ENCODE results near the gene FTO. TPM values are rescaled to one million over a fixed set of nuclear protein-coding genes. Genes with fewer than 3 reads are reported as not detected.
"Not testable (repeated sequence)": the region's sequence is repeated elsewhere in the genome, so short reads cannot be mapped to it uniquely, and the experiment has no call there.

FTO gene
- total and polyA plus RNA-seq, 7 experiments from 2014 or later = 47.2 to 104 (median 58.3) TPM

GRCh38 chr16:54181683-54182329 is 477.9 kb downstream of the FTO start:
- H3K27me3 ChIP-seq (ENCODE audit: control insufficient read depth in 2 of 2, insufficient read depth in 2 of 2, low read length in 2 of 2); H3K4me3 ChIP-seq (ENCODE audit: low read length); H3K9me3 ChIP-seq (ENCODE audit: control insufficient read depth in 2 of 3, low read length in 3 of 3); H3K4me3 Mint-ChIP-seq; POLR2A ChIA-PET; DNase-seq; H3K4me1 ChIP-seq (ENCODE audit: control insufficient read depth in 2 of 2, insufficient read depth in 2 of 2, low read length in 2 of 2); H3K4me1 Mint-ChIP-seq; H3K36me3 Mint-ChIP-seq; H3K36me3 ChIP-seq (ENCODE audit: control insufficient read depth in 2 of 3, insufficient read depth in 3 of 3, low read length in 3 of 3); ATAC-seq; intact Hi-C loops (cut with micrococcal nuclease); H3K27ac ChIP-seq (ENCODE audit: low read depth, low read length); CTCF ChIA-PET: not testable (repeated sequence)
- H3K27ac Mint-ChIP-seq = peak overlapping the region in 1 of 9 donors; percentile 52
- peaks cover 0 to 19% (median 2%) of the 10 kb centered on the region in 11 donors for H3K9me3 Mint-ChIP-seq
- peaks cover 6 to 47% (median 15%) of the 10 kb centered on the region in 5 donors for H3K27me3 Mint-ChIP-seq

- no peak overlapping the region for H3K27ac ChIP-seq (ENCODE audit: low read depth, low read length)
- H3K4me3 ChIP-seq (ENCODE audit: low read length) = no peak overlapping the region
- Mint-ChIP-seq H3K9me3 (peaks cover 0 to 19% (median 2%) of the 10 kb centered on the region in 11 donors), H3K4me1 (no peaks in the 10 kb centered on the region), H3K4me3 (no peak overlapping the region), H3K36me3 (peaks cover 0 to 7% (median 0%) of the 10 kb centered on the region in 5 donors), H3K27ac (no peak overlapping the region), H3K27me3 (peaks cover 0 to 48% (median 16%) of the 10 kb centered on the region in 5 donors)
- no peak for ATAC-seq
- H3K36me3 ChIP-seq (ENCODE audit: control insufficient read depth in 2 of 3, insufficient read depth in 3 of 3, low read length in 3 of 3) = no peaks in the 10 kb centered on the region
- ChIA-PET CTCF (no interaction called here), POLR2A (no interaction called here)
- no peaks in the 10 kb centered on the region for H3K9me3 ChIP-seq (ENCODE audit: control insufficient read depth in 2 of 3, low read length in 3 of 3)
- intact Hi-C loops (cut with micrococcal nuclease) = no loop called here
- no peaks in the 10 kb centered on the region for H3K4me1 ChIP-seq (ENCODE audit: control insufficient read depth in 2 of 2, insufficient read depth in 2 of 2, low read length in 2 of 2)
- no peaks in the 10 kb centered on the region for H3K27me3 ChIP-seq (ENCODE audit: control insufficient read depth in 2 of 2, insufficient read depth in 2 of 2, low read length in 2 of 2)
- no peak for DNase-seq
Observed at GRCh38 chr16:54185045-54185444, 481.1 kb downstream of the FTO start.

- intact Hi-C loops (cut with micrococcal nuclease) = no loop called here
- H3K4me3 Mint-ChIP-seq = no peak overlapping the region
- Histone ChIP-seq H3K27me3 (ENCODE audit: control insufficient read depth in 2 of 2, insufficient read depth in 2 of 2, low read length in 2 of 2) (no peaks in the 10 kb centered on the region), H3K4me1 (ENCODE audit: control insufficient read depth in 2 of 2, insufficient read depth in 2 of 2, low read length in 2 of 2) (no peaks in the 10 kb centered on the region), H3K4me3 (ENCODE audit: low read length) (no peak overlapping the region), H3K27ac (ENCODE audit: low read depth, low read length) (no peak overlapping the region), H3K36me3 (ENCODE audit: control insufficient read depth in 2 of 3, insufficient read depth in 3 of 3, low read length in 3 of 3) (no peaks in the 10 kb centered on the region), H3K9me3 (ENCODE audit: control insufficient read depth in 2 of 3, low read length in 3 of 3) (peaks cover 0 to 3% (median 0%) of the 10 kb centered on the region in 3 experiments)
- H3K27me3 Mint-ChIP-seq = peaks cover 2 to 47% (median 28%) of the 10 kb centered on the region in 5 donors
- no peak overlapping the region for H3K27ac Mint-ChIP-seq
- ATAC-seq (no peak), DNase-seq (no peak)
- H3K9me3 Mint-ChIP-seq = peaks cover 0 to 27% (median 10%) of the 10 kb centered on the region in 11 donors
- CTCF ChIA-PET = no interaction called here
- POLR2A ChIA-PET = no interaction called here
- peaks cover 0 to 4% (median 0%) of the 10 kb centered on the region in 7 donors for H3K4me1 Mint-ChIP-seq
- H3K36me3 Mint-ChIP-seq = peaks cover 0 to 12% (median 0%) of the 10 kb centered on the region in 5 donors
Observed at GRCh38 chr16:54191163-54191562, 487.2 kb downstream of the FTO start.

- no peaks in the 10 kb centered on the region for H3K4me1 ChIP-seq (ENCODE audit: control insufficient read depth in 2 of 2, insufficient read depth in 2 of 2, low read length in 2 of 2)
- H3K9me3 ChIP-seq (ENCODE audit: control insufficient read depth in 2 of 3, low read length in 3 of 3) = peaks cover 0 to 3% (median 0%) of the 10 kb centered on the region in 3 experiments
- intact Hi-C loops (cut with micrococcal nuclease) = no loop called here
Observed at GRCh38 chr16:54191592-54191991, 487.6 kb downstream of the FTO start.

GRCh38 chr16:54193013-54193664 is 489.2 kb downstream of the FTO start:
- H3K9me3 Mint-ChIP-seq = peaks cover 0 to 23% (median 7%) of the 10 kb centered on the region in 11 donors
- ATAC-seq = no peak
- peaks cover 0 to 3% (median 0%) of the 10 kb centered on the region in 3 experiments for H3K9me3 ChIP-seq (ENCODE audit: control insufficient read depth in 2 of 3, low read length in 3 of 3)
- no peaks in the 10 kb centered on the region for H3K36me3 ChIP-seq (ENCODE audit: control insufficient read depth in 2 of 3, insufficient read depth in 3 of 3, low read length in 3 of 3)
- ChIA-PET CTCF (no interaction called here), POLR2A (no interaction called here)
- peaks cover 0 to 12% (median 0%) of the 10 kb centered on the region in 5 donors for H3K36me3 Mint-ChIP-seq
- no peaks in the 10 kb centered on the region for H3K4me1 ChIP-seq (ENCODE audit: control insufficient read depth in 2 of 2, insufficient read depth in 2 of 2, low read length in 2 of 2)
- H3K27me3 ChIP-seq (ENCODE audit: control insufficient read depth in 2 of 2, insufficient read depth in 2 of 2, low read length in 2 of 2) = no peaks in the 10 kb centered on the region
- H3K27ac Mint-ChIP-seq = no peak overlapping the region
- intact Hi-C loops (cut with micrococcal nuclease) = no loop called here
- H3K4me1 Mint-ChIP-seq = peaks cover 0 to 4% (median 0%) of the 10 kb centered on the region in 7 donors
- H3K27ac ChIP-seq (ENCODE audit: low read depth, low read length) = no peak overlapping the region
- no peak for DNase-seq
- no peak overlapping the region for H3K4me3 Mint-ChIP-seq
- no peak overlapping the region for H3K4me3 ChIP-seq (ENCODE audit: low read length)
- H3K27me3 Mint-ChIP-seq = peaks cover 2 to 38% (median 27%) of the 10 kb centered on the region in 5 donors

More at GRCh38 chr16:54191592-54191991, 487.6 kb downstream of the FTO start:
- H3K9me3 Mint-ChIP-seq = peaks cover 0 to 23% (median 10%) of the 10 kb centered on the region in 11 donors
- no peak overlapping the region for H3K4me3 Mint-ChIP-seq
- peaks cover 0 to 12% (median 0%) of the 10 kb centered on the region in 5 donors for H3K36me3 Mint-ChIP-seq
- CTCF ChIA-PET = no interaction called here
- peaks cover 2 to 47% (median 28%) of the 10 kb centered on the region in 5 donors for H3K27me3 Mint-ChIP-seq
- Histone ChIP-seq H3K36me3 (ENCODE audit: control insufficient read depth in 2 of 3, insufficient read depth in 3 of 3, low read length in 3 of 3) (no peaks in the 10 kb centered on the region), H3K4me3 (ENCODE audit: low read length) (no peak overlapping the region), H3K27me3 (ENCODE audit: control insufficient read depth in 2 of 2, insufficient read depth in 2 of 2, low read length in 2 of 2) (no peaks in the 10 kb centered on the region), H3K27ac (ENCODE audit: low read depth, low read length) (no peak overlapping the region)
- ATAC-seq (no peak), DNase-seq (no peak)
- H3K27ac Mint-ChIP-seq = no peak overlapping the region
- POLR2A ChIA-PET = no interaction called here
- H3K4me1 Mint-ChIP-seq = peaks cover 0 to 4% (median 0%) of the 10 kb centered on the region in 7 donors

GRCh38 chr16:54193665-54194333 is 489.8 kb downstream of the FTO start:
- intact Hi-C loops (cut with micrococcal nuclease) = no loop called here
- Histone ChIP-seq H3K27ac (ENCODE audit: low read depth, low read length) (no peak overlapping the region), H3K36me3 (ENCODE audit: control insufficient read depth in 2 of 3, insufficient read depth in 3 of 3, low read length in 3 of 3) (no peaks in the 10 kb centered on the region), H3K27me3 (ENCODE audit: control insufficient read depth in 2 of 2, insufficient read depth in 2 of 2, low read length in 2 of 2) (no peaks in the 10 kb centered on the region), H3K4me1 (ENCODE audit: control insufficient read depth in 2 of 2, insufficient read depth in 2 of 2, low read length in 2 of 2) (no peaks in the 10 kb centered on the region), H3K9me3 (ENCODE audit: control insufficient read depth in 2 of 3, low read length in 3 of 3) (peaks cover 0 to 3% (median 0%) of the 10 kb centered on the region in 3 experiments), H3K4me3 (ENCODE audit: low read length) (no peak overlapping the region)
- H3K36me3 Mint-ChIP-seq = peaks cover 0 to 12% (median 0%) of the 10 kb centered on the region in 5 donors
- peaks cover 0 to 4% (median 0%) of the 10 kb centered on the region in 7 donors for H3K4me1 Mint-ChIP-seq
- H3K27me3 Mint-ChIP-seq = peaks cover 2 to 33% (median 23%) of the 10 kb centered on the region in 5 donors
- peak; percentile 74 for ATAC-seq
- H3K9me3 Mint-ChIP-seq = peaks cover under 1 to 23% (median 7%) of the 10 kb centered on the region in 11 donors
- ChIA-PET POLR2A (no interaction called here), CTCF (no interaction called here)
- peak overlapping the region in 1 of 10 donors; percentile 37 for H3K4me3 Mint-ChIP-seq
- no peak overlapping the region for H3K27ac Mint-ChIP-seq
- peak in 5 of 9 donors; percentile 3 to 46 (median 12) for DNase-seq

All from naive thymus-derived CD4-positive, alpha-beta T cell (primary cell).